H1 (cell line): ENCODE measurements around the gene SMAP1. TPM values are rescaled to one million over a fixed set of nuclear protein-coding genes. Genes with fewer than 3 reads are reported as not detected.

Source experiments
- CTCF ChIA-PET: fragments of 300-600 bp; sonication (Branson Sonifier 250); formaldehyde crosslinking; loops from one replicate; lab custom pipeline; 2021; ENCODE audit not compliant: partially characterized antibody; lab: Charles Lee
- POLR2A ChIA-PET: fragments of 300-600 bp; sonication (Branson Sonifier 250); formaldehyde crosslinking; loops from one replicate; lab custom pipeline; 2021; ENCODE audit warnings: inconsistent platforms; ENCODE audit not compliant: partially characterized antibody; lab: Charles Lee
- DNase-seq, 2 experiments: peaks; one replicate each; pipeline versions ENCODE4 v3.0.0 to v3.0.0-alpha.2; 2010 to 2022; ENCODE audit warnings: low spot score in 2 of 2, low read depth in 1 of 2, mixed read lengths in 1 of 2
- FAIRE-seq: peaks from 2 replicates; lab custom pipeline; 2011; peaks lifted over from hg19 to GRCh38; lab: Jason Lieb, UNC
- H2AFZ ChIP-seq: 2 replicates; pipeline ENCODE4 v1.8.1; 2012; ENCODE audit warnings: low read length, inconsistent platforms
- H2AK5ac ChIP-seq: 2 replicates; pipeline ENCODE4 v1.6.1; 2013; ENCODE audit warnings: low read depth, low read length
- H2BK120ac ChIP-seq: replicated peaks from 2 replicates; pipeline ENCODE3; 2013; ENCODE audit warnings: low read depth, low read length, inconsistent platforms
- H2BK12ac ChIP-seq: 2 replicates; pipeline ENCODE4 v1.6.1; 2013; ENCODE audit warnings: low read depth, low read length
- H2BK15ac ChIP-seq: 2 replicates; pipeline ENCODE4 v1.6.1; 2013; ENCODE audit warnings: low read length
- H2BK20ac ChIP-seq: 2 replicates; pipeline ENCODE4 v1.6.1; 2013; ENCODE audit warnings: low read length
- H2BK5ac ChIP-seq: 2 replicates; pipeline ENCODE4 v1.6.1; 2013; ENCODE audit warnings: low read depth, low read length
- H3K14ac ChIP-seq: 2 replicates; pipeline ENCODE4 v1.6.1; 2013; ENCODE audit warnings: inconsistent platforms; ENCODE audit not compliant: insufficient read length
- H3K18ac ChIP-seq: 2 replicates; pipeline ENCODE4 v1.6.1; 2013; ENCODE audit warnings: low read length; ENCODE audit errors: extremely low read depth
- H3K23ac ChIP-seq: 2 replicates; pipeline ENCODE4 v1.6.1; 2013; ENCODE audit warnings: inconsistent platforms; ENCODE audit not compliant: insufficient read length
- H3K23me2 ChIP-seq: 2 replicates; pipeline ENCODE4 v1.6.1; 2013; ENCODE audit warnings: low read depth, low read length
- H3K27ac ChIP-seq: 2 replicates; pipeline ENCODE4 v1.6.1; 2011; ENCODE audit warnings: low read depth, low read length, inconsistent platforms
- H3K27me3 ChIP-seq, 4 experiments: replicated peaks in 1 of 4; 1 replicate in 1 of 4; 2 replicates in 3 of 4; pipeline versions ENCODE4 v1.6.1 to v1.8.1; 2011 to 2013; ENCODE audit warnings: low read length in 3 of 4, mild to moderate bottlenecking in 3 of 4, inconsistent platforms in 2 of 4, mixed read lengths in 2 of 4, moderate library complexity in 1 of 4; ENCODE audit not compliant: control insufficient read depth in 3 of 4, insufficient read depth in 3 of 4; ENCODE audit errors: extremely low read depth in 1 of 4
- H3K36me3 ChIP-seq, 4 experiments: 2 replicates each; pipeline versions ENCODE4 v1.6.1 to v1.8.1; 2011 to 2013; ENCODE audit warnings: mild to moderate bottlenecking in 4 of 4, low read length in 3 of 4, moderate library complexity in 2 of 4, control low read depth in 1 of 4, inconsistent platforms in 1 of 4; ENCODE audit not compliant: insufficient read depth in 4 of 4, control insufficient read depth in 2 of 4
- H3K4ac ChIP-seq: replicated peaks from 2 replicates; pipeline ENCODE3; 2013; ENCODE audit warnings: low read length, low read depth, mixed read lengths, inconsistent platforms; ENCODE audit not compliant: insufficient read length
- H3K4me1 ChIP-seq, 4 experiments: replicated peaks in 1 of 4; 1 replicate in 1 of 4; 2 replicates in 3 of 4; pipeline versions ENCODE4 v1.6.1 to v1.8.1; 2011 to 2013; ENCODE audit warnings: low read length in 3 of 4, inconsistent platforms in 2 of 4, mixed read lengths in 1 of 4; ENCODE audit not compliant: insufficient read depth in 4 of 4, control insufficient read depth in 3 of 4
- H3K4me2 ChIP-seq, 2 experiments: 2 replicates each; pipeline versions ENCODE4 v1.6.1 to v1.8.1; 2011 to 2013; ENCODE audit warnings: low read depth in 2 of 2, low read length in 2 of 2, control low read depth in 1 of 2, inconsistent platforms in 1 of 2, mild to moderate bottlenecking in 1 of 2; ENCODE audit not compliant: insufficient read depth in 1 of 2
- H3K4me3 ChIP-seq, 4 experiments: fragments of 200-600, 300-600 bp in 1 of 4; sonication (generic), shearing (Covaris generic), sonication (Bioruptor Twin) in 1 of 4; 2 replicates each; pipeline versions ENCODE4 v1.5.1 to v1.8.1; 2011 to 2016; ENCODE audit warnings: low read length in 4 of 4, low read depth in 3 of 4, control low read depth in 2 of 4, inconsistent platforms in 2 of 4, mild to moderate bottlenecking in 2 of 4, mixed read lengths in 1 of 4, moderate library complexity in 1 of 4; ENCODE audit not compliant: insufficient read depth in 2 of 4; ENCODE audit errors: extremely low read depth in 1 of 4
- H3K56ac ChIP-seq: replicated peaks from 2 replicates; pipeline ENCODE3; 2013; ENCODE audit warnings: low read depth, mild to moderate bottlenecking, mixed read lengths, low read length, inconsistent platforms; ENCODE audit not compliant: insufficient read length
- H3K79me1 ChIP-seq: 2 replicates; pipeline ENCODE4 v1.6.1; 2013; ENCODE audit warnings: low read depth, low read length, control low read depth
- H3K79me2 ChIP-seq, 2 experiments: 2 replicates each; pipeline versions ENCODE4 v1.6.1 to v1.8.1; 2012 to 2013; ENCODE audit warnings: low read length in 2 of 2, mild to moderate bottlenecking in 2 of 2, inconsistent platforms in 1 of 2; ENCODE audit not compliant: insufficient read depth in 2 of 2, control insufficient read depth in 1 of 2
- H3K9ac ChIP-seq, 4 experiments: replicated peaks in 1 of 4; 1 replicate in 1 of 4; 2 replicates in 3 of 4; pipeline versions ENCODE4 v1.6.1 to v1.8.1; 2011 to 2013; ENCODE audit warnings: low read depth in 3 of 4, low read length in 3 of 4, control low read depth in 2 of 4, mild to moderate bottlenecking in 2 of 4, moderate library complexity in 2 of 4, inconsistent platforms in 1 of 4; ENCODE audit errors: extremely low read depth in 1 of 4
- H3K9me3 ChIP-seq, 2 experiments: 2 replicates each; pipeline versions ENCODE4 v1.6.1 to v1.8.1; 2012 to 2013; ENCODE audit warnings: mild to moderate bottlenecking in 2 of 2, moderate library complexity in 2 of 2, control low read depth in 1 of 2, inconsistent platforms in 1 of 2, low read depth in 1 of 2, low read length in 1 of 2, mixed read lengths in 1 of 2; ENCODE audit not compliant: insufficient read depth in 2 of 2
- H4K20me1 ChIP-seq, 2 experiments: replicated peaks in 1 of 2; 2 replicates each; pipeline versions ENCODE3 to v1.8.1; 2011 to 2013; ENCODE audit warnings: inconsistent platforms in 2 of 2, low read length in 2 of 2, mild to moderate bottlenecking in 1 of 2; ENCODE audit not compliant: insufficient read depth in 2 of 2, control insufficient read depth in 1 of 2
- H4K5ac ChIP-seq: 2 replicates; pipeline ENCODE4 v1.6.1; 2013; ENCODE audit warnings: low read length, low read depth, mixed read lengths, inconsistent platforms; ENCODE audit not compliant: insufficient read length
- H4K8ac ChIP-seq: 2 replicates; pipeline ENCODE4 v1.8.0; 2013; ENCODE audit warnings: mild to moderate bottlenecking, moderate library complexity, low read length, inconsistent platforms; ENCODE audit not compliant: insufficient read depth; ENCODE audit errors: extremely low read depth
- H4K91ac ChIP-seq: replicated peaks from 2 replicates; pipeline ENCODE3; 2013; ENCODE audit warnings: low read length, mixed read lengths, inconsistent platforms; ENCODE audit not compliant: insufficient read length
- ATF2 ChIP-seq: IDR thresholded peaks from 2 replicates; pipeline ENCODE4 v1.6.1; 2012; ENCODE audit warnings: low read length, inconsistent platforms
- EGR1 ChIP-seq: IDR thresholded peaks from 2 replicates; pipeline ENCODE4 v1.6.1; 2011; ENCODE audit warnings: low read depth, low read length, borderline replicate concordance
- KDM1A ChIP-seq: fragments of 200-600, 300-600 bp; sonication (generic); IDR thresholded peaks from 2 replicates; pipeline ENCODE4 v1.7.1; 2016; ENCODE audit warnings: mild to moderate bottlenecking, low read length, borderline replicate concordance
- MAX ChIP-seq: IDR thresholded peaks from 2 replicates; pipeline ENCODE4 v1.6.1; 2012; ENCODE audit warnings: inconsistent platforms
- RAD21 ChIP-seq, 2 experiments: IDR thresholded peaks in 1 of 2; conservative IDR thresholded peaks in 1 of 2; 2 replicates each; pipeline ENCODE4 v1.6.1; 2011; ENCODE audit warnings: low read depth in 2 of 2, low read length in 2 of 2, improper control_type of control experiment in 1 of 2, inconsistent platforms in 1 of 2, mild to moderate bottlenecking in 1 of 2, moderate library complexity in 1 of 2
- RBBP5 ChIP-seq: IDR thresholded peaks from 2 replicates; pipeline ENCODE4 v1.7.1; 2012; ENCODE audit warnings: low read depth, mild to moderate bottlenecking, inconsistent platforms, low read length, moderate library complexity, borderline replicate concordance
- RNF2 ChIP-seq: fragments of 200-900, 300-1000 bp; sonication (generic); IDR thresholded peaks from 2 replicates; pipeline ENCODE4 v1.7.1; 2016; ENCODE audit warnings: borderline replicate concordance, low read depth, mild to moderate bottlenecking, antibody characterized with exemption, low read length; ENCODE audit not compliant: poor library complexity, severe bottlenecking; ENCODE audit errors: missing control alignments
- RXRA ChIP-seq: IDR thresholded peaks from 2 replicates; pipeline ENCODE4 v1.6.1; 2011; ENCODE audit warnings: low read depth, mild to moderate bottlenecking, low read length, moderate library complexity; ENCODE audit not compliant: insufficient read depth
- SP1 ChIP-seq: IDR thresholded peaks from 2 replicates; pipeline ENCODE4 v1.6.1; 2011; ENCODE audit warnings: low read depth, low read length
- SRF ChIP-seq: IDR thresholded peaks from 2 replicates; pipeline ENCODE4 v1.6.1; 2011; ENCODE audit warnings: mild to moderate bottlenecking, low read depth, low read length, moderate library complexity
- YY1 ChIP-seq: IDR thresholded peaks from 2 replicates; pipeline ENCODE4 v1.6.1; 2011; ENCODE audit warnings: low read depth, mild to moderate bottlenecking, low read length
- WGBS, 2 experiments: shearing (Covaris generic) in 1 of 2; methylation state at CpG; one replicate each; pipeline versions ENCODE4 v1.1.6 to v1.1.7; 2013 to 2015; ENCODE audit warnings: low lambda C conversion rate in 2 of 2, mixed read lengths in 2 of 2, inconsistent platforms in 1 of 2, low coverage in 1 of 2, missing lambda C conversion rate in 1 of 2; ENCODE audit not compliant: insufficient replicate concordance in 2 of 2, insufficient coverage in 1 of 2, insufficient read length in 1 of 2; ENCODE audit errors: extremely low coverage in 1 of 2, missing lambda C conversion rate in 1 of 2; 5-methylcytosine and 5-hydroxymethylcytosine counted together
- polyA plus RNA-seq, 7 experiments: library from polyadenylated mRNA; depleted of rRNA in 3 of 7; stranded (reverse) in 5 of 7; unstranded in 2 of 7; fragments of >200 nt in 5 of 7; fragments of 200-250 nt in 2 of 7; gene quantifications; 1 replicate in 5 of 7; 2 replicates in 1 of 7; 4 replicates in 1 of 7; pipeline versions ENCODE4 v1.2.1 to v1.2.3, GENCODE V29; 2011 to 2013; ENCODE audit warnings: missing spikeins in 2 of 7, mixed read lengths in 2 of 7
- total RNA-seq: library from RNA; stranded (reverse); fragmentation: NEBNext Ultra II Directional; extraction: Animal tissue kit (Norgen Biotek cat#: 25700); gene quantifications from 2 replicates; pipeline ENCODE4 v1.2.1, GENCODE V29; 2021

Gene SMAP1
- total and polyA plus RNA-seq, 2 of the 8 experiments (the other 6 are each of a cell fraction or from before 2014, with no cell fraction given) = 18.8 to 32.4 TPM

GRCh38 chr6:70735513-70735912, 67.8 kb downstream of the SMAP1 start:
- no peak overlapping the region for H3K56ac ChIP-seq
- no peak overlapping the region for H3K14ac ChIP-seq
- H3K27ac ChIP-seq = no peak overlapping the region
- H3K4ac ChIP-seq = no peak overlapping the region
- no peak overlapping the region for H4K91ac ChIP-seq
- H3K9ac ChIP-seq = no peak overlapping the region
- no peak overlapping the region for H2BK20ac ChIP-seq
- H2BK12ac ChIP-seq = no peak overlapping the region
- ChIA-PET POLR2A (interaction anchor here (0.6 kb wide), 1 partner anchor 86 kb away, joined by 3 read pairs; no protein-coding TSS in a partner anchor), CTCF (interaction anchor here (0.9 kb wide), 1 partner anchor 148 kb away, joined by 3 read pairs; no protein-coding TSS in a partner anchor)
- H4K5ac ChIP-seq = no peak overlapping the region
- H4K20me1 ChIP-seq = no peaks in the 10 kb centered on the region
- no peak overlapping the region for H3K18ac ChIP-seq
- FAIRE-seq (no peak), DNase-seq (no peak)
- H2AFZ ChIP-seq = no peak overlapping the region
- WGBS, 2 experiments = 99% methylated on average over 6 of the region's 6 CpGs; no CpG with 5 or more reads in 1 of the 2 experiments
- no peaks in the 10 kb centered on the region for H3K79me1 ChIP-seq
- H3K4me1 ChIP-seq = no peaks in the 10 kb centered on the region
- no peaks in the 10 kb centered on the region for H3K27me3 ChIP-seq
- H3K9me3 ChIP-seq = 0 out of 4 replicates have a peak, but pooled peaks cover 0 to 3% of the 10 kb centered on the region in 2 experiments
- H3K4me2 ChIP-seq = no peak overlapping the region
- peaks cover 0 to 3% (median 0%) of the 10 kb centered on the region in 4 experiments; a peak in 1 of 8 replicates for H3K36me3 ChIP-seq
- H3K79me2 ChIP-seq = no peaks in the 10 kb centered on the region; a peak in 1 of 4 replicates
- H2AK5ac ChIP-seq = no peak overlapping the region
- no peak overlapping the region for H3K23ac ChIP-seq
- H3K4me3 ChIP-seq = no peak overlapping the region
- no peak overlapping the region for H2BK120ac ChIP-seq
- no peak overlapping the region for H2BK15ac ChIP-seq
- H4K8ac ChIP-seq = no peak overlapping the region
- no peak overlapping the region for H2BK5ac ChIP-seq
- H3K23me2 ChIP-seq = no peaks in the 10 kb centered on the region
- TF ChIP-seq YY1 = no peak
- TF ChIP-seq KDM1A = no peak
- TF ChIP-seq ATF2 = no peak
- no peak for TF ChIP-seq RNF2
- no peak for TF ChIP-seq RXRA
- no peak for TF ChIP-seq EGR1
- no peak for TF ChIP-seq SRF
- no peak for TF ChIP-seq MAX
- no peak for TF ChIP-seq RAD21 (IDR thresholded peaks at IDR 0.05 in 1 of 2, conservative IDR thresholded peaks at IDR 0.05 in 1 of 2; ENCODE audit: low read depth in 2 of 2, low read length in 2 of 2)
- no peak for TF ChIP-seq SP1
- no peak for TF ChIP-seq RBBP5
